ENCODE results near the gene FIGNL2.
A peak's percentile ranks its signal among the peaks of the same experiment; 100 is the strongest.
"Not testable (repeated sequence)": the region's sequence is repeated elsewhere in the genome, so short reads cannot be mapped to it uniquely, and the experiment has no call there.

Gene FIGNL2

GRCh38 chr12:51817027-51817953 lies 31.2 kb downstream of the FIGNL2 start:
- no peak for DNase-seq (ENCODE audit: low read depth)

GRCh38 chr12:51815571-51815970 lies 32.9 kb downstream of the FIGNL2 start:
- no peak for DNase-seq (ENCODE audit: low read depth)

- DNase-seq (ENCODE audit: low read depth), result peak; percentile 54
Measured at GRCh38 chr12:51814311-51815088, 34.0 kb downstream of the FIGNL2 start.

GRCh38 chr12:51813931-51814310 lies 34.6 kb downstream of the FIGNL2 start:
- no peak for DNase-seq (ENCODE audit: low read depth)

GRCh38 chr12:51812871-51813270 lies 35.6 kb downstream of the FIGNL2 start:
- no peak for DNase-seq (ENCODE audit: low read depth)

- DNase-seq (ENCODE audit: low read depth), result no peak
Measured at GRCh38 chr12:51811203-51812202, 37.0 kb downstream of the FIGNL2 start.

GRCh38 chr12:51809193-51809592 lies 39.3 kb downstream of the FIGNL2 start:
- DNase-seq (ENCODE audit: low read depth), result no peak

- no peak for DNase-seq (ENCODE audit: low read depth)
Measured at GRCh38 chr12:51806896-51807295, 41.6 kb downstream of the FIGNL2 start.

GRCh38 chr12:51801027-51801426 lies 47.5 kb downstream of the FIGNL2 start:
- DNase-seq (ENCODE audit: low read depth), result no peak

GRCh38 chr12:51798501-51798900 lies 50.0 kb downstream of the FIGNL2 start:
- no peak for DNase-seq (ENCODE audit: low read depth)

GRCh38 chr12:51798051-51798450 lies 50.5 kb downstream of the FIGNL2 start:
- not testable (repeated sequence) for DNase-seq (ENCODE audit: low read depth)

GRCh38 chr12:51797301-51797700 lies 51.2 kb downstream of the FIGNL2 start:
- no peak for DNase-seq (ENCODE audit: low read depth)

GRCh38 chr12:51793201-51793600 lies 55.3 kb downstream of the FIGNL2 start:
- no peak for DNase-seq (ENCODE audit: low read depth)

- no peak for DNase-seq (ENCODE audit: low read depth)
Measured at GRCh38 chr12:51792417-51792816, 56.1 kb downstream of the FIGNL2 start.

- DNase-seq (ENCODE audit: low read depth), result no peak
Measured at GRCh38 chr12:51788876-51789275, 59.6 kb downstream of the FIGNL2 start.

GRCh38 chr12:51785906-51786305 lies 62.6 kb downstream of the FIGNL2 start:
- no peak for DNase-seq (ENCODE audit: low read depth)

- DNase-seq (ENCODE audit: low read depth), result no peak
Measured at GRCh38 chr12:51784688-51785087, 63.8 kb downstream of the FIGNL2 start.

- no peak for DNase-seq (ENCODE audit: low read depth)
Measured at GRCh38 chr12:51779876-51780275, 68.6 kb downstream of the FIGNL2 start.

GRCh38 chr12:51777973-51778372 lies 70.5 kb downstream of the FIGNL2 start:
- DNase-seq (ENCODE audit: low read depth), result no peak

- DNase-seq (ENCODE audit: low read depth), result no peak
Measured at GRCh38 chr12:51777457-51777856, 71.1 kb downstream of the FIGNL2 start.

GRCh38 chr12:51774933-51775332 lies 73.6 kb downstream of the FIGNL2 start:
- no peak for DNase-seq (ENCODE audit: low read depth)
